ENCODE measurements around the gene TYMS.

The TYMS gene

DNA sequence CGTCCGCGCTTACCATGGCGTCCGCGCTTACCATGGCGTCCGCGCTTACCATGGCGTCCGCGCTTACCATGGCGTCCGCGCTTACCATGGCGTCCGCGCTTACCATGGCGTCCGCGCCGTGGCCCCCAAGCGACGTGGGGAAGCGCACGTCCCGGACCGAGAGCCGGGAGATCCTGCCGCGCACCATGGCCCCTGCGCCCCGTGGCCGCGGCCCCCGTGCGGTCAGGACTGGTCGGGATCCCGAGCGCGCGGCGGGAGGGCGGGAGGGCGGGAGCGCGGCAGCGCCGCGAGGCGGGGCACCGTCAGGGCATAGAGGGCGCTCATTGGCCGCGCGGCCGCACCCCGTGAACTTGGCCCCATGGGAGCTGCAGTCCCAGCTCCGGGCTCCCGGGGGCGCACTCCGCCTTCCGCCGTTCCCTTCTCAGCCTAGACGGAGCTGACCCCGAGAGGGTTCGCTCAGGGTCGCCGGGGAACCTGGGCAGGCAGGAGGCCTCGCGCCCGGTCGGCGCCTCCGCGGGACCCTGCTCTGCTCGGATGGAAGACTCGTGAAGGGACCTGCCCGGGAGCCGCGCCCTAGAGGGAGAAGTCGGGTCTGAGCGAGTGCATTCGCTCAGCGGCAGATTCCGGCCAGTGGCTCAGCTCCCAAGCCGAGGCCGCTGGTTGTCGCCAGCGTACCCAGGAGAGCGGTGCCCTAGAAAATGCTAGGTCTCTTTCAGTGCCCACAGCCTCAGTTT is 55.1 kb downstream of the TYMS start, which contains the start of gene ENOSF1:
TSS of gene ENOSF1 (minus strand) at position 230 of the 734 bp plus-strand sequence. CDS start at position 187, 43 bp downstream.
- DNase-seq (ENCODE audit: low spot score): peak; percentile 89

DNA sequence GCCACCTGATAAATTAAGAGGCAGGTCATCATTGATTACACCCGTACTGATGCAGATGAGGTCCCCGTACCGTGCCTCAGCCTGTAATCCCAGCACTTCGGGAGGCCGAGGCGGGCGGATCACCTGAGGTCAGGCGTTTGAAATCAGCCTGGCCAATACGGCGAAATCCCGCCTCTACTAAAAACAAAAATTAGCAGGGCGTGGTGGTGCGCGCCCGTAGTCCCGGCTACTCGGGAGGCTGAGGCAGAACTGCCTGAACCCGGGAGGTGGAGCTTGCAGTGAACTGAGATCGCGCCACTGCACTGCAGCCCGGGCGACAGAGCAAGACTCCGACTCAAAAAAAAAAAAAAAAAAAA is 55.7 kb downstream of the TYMS start:
- DNase-seq (ENCODE audit: low spot score): no peak

DNA sequence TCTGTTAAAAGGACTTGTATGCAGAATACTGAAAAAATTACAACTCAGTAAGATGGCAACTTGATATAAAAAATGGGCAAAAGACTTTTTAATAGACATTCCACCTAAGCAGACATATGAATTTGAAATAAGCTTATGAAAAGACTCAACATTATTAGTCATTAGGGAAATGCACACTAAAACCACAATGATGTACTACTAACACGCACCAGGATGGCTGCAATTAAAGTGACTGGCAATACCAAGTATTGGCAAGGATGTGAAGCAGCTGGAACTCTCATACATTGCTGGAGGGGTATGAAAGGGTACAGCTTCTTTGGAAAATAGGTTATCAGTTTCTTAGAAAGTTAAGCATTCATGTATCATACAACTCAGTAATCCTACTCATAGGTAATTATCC is 58.2 kb downstream of the TYMS start:
- DNase-seq (ENCODE audit: low spot score): peak; percentile 55

DNA sequence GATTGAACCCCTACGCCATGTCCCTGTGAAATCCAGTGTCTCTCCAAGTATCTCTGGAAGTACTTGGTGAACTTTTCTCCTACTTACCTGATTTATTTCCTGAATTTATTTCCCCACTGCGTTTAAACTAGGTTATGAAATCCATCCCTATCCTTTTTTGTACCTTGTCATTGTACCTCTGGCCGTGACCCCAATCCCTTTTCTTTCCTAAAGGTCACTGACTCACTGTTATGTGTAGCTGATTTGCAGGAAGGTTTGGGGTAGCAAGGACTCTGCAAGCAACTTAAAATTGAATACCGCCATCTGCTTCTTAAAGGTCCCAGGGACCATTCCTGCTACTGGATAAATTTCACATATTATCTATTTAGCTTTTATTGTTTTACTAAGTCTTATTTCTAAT is 59.5 kb downstream of the TYMS start:
- DNase-seq (ENCODE audit: low spot score): no peak

Data from RKO (cell line).